Measurements from ENCODE around the gene ERMP1.

The ERMP1 gene

DNA sequence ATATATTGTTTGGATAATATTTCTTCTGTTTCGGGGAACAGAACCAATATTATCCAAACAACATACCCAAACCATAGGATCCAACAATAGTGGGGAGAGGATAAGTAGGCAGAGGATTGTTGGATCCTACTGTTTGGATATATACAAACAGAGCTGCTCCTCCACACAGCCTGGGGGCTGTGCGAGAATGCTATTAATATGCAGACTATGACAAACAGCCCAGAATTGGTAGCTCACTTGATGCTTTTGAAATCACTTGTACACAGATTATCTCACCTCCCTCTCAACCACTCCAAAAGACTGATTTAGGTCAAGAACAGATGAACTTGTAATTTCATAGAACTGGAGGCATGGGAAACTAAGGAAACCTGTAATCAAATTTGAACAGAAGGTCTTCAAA lies 33.4 kb upstream of the ERMP1 start:
- H3K9me3 ChIP-seq (ENCODE audit: control insufficient read depth, insufficient read depth, low read length) = no peaks in the 10 kb centered on the region
- no peaks in the 10 kb centered on the region for H3K4me1 ChIP-seq (ENCODE audit: control insufficient read depth, low read length)
- H3K4me2 ChIP-seq (ENCODE audit: low read length) = no peak overlapping the region
- H3F3A ChIP-seq (ENCODE audit: control insufficient read depth, insufficient read depth) = no peaks in the 10 kb centered on the region
- H3K4me3 ChIP-seq (ENCODE audit: low read length) = no peak overlapping the region
- H3K79me2 ChIP-seq (ENCODE audit: control insufficient read depth, low read length) = no peaks in the 10 kb centered on the region
- H4K20me1 ChIP-seq (ENCODE audit: control insufficient read depth, insufficient read depth, low read depth, low read length) = no peaks in the 10 kb centered on the region
- H3K27ac ChIP-seq (ENCODE audit: low read depth, low read length) = no peak overlapping the region
- H3K36me3 ChIP-seq (ENCODE audit: control insufficient read depth, low read length) = no peaks in the 10 kb centered on the region
- H3K9me2 ChIP-seq (replicated peaks; ENCODE audit: control insufficient read depth, low read length) = no peaks in the 10 kb centered on the region
- no peaks in the 10 kb centered on the region for H3K27me3 ChIP-seq (ENCODE audit: control insufficient read depth, low read length)
- TF ChIP-seq, protein P1, sequence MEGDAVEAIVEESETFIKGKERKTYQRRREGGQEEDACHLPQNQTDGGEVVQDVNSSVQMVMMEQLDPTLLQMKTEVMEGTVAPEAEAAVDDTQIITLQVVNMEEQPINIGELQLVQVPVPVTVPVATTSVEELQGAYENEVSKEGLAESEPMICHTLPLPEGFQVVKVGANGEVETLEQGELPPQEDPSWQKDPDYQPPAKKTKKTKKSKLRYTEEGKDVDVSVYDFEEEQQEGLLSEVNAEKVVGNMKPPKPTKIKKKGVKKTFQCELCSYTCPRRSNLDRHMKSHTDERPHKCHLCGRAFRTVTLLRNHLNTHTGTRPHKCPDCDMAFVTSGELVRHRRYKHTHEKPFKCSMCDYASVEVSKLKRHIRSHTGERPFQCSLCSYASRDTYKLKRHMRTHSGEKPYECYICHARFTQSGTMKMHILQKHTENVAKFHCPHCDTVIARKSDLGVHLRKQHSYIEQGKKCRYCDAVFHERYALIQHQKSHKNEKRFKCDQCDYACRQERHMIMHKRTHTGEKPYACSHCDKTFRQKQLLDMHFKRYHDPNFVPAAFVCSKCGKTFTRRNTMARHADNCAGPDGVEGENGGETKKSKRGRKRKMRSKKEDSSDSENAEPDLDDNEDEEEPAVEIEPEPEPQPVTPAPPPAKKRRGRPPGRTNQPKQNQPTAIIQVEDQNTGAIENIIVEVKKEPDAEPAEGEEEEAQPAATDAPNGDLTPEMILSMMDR (IDR thresholded peaks at IDR 0.05; ENCODE audit: low read depth, low read length, poor library complexity, severe bottlenecking) = no peak
- TF ChIP-seq EZH2phosphoT487 (IDR thresholded peaks at IDR 0.05; ENCODE audit: borderline replicate concordance, low read length) = no peak

DNA sequence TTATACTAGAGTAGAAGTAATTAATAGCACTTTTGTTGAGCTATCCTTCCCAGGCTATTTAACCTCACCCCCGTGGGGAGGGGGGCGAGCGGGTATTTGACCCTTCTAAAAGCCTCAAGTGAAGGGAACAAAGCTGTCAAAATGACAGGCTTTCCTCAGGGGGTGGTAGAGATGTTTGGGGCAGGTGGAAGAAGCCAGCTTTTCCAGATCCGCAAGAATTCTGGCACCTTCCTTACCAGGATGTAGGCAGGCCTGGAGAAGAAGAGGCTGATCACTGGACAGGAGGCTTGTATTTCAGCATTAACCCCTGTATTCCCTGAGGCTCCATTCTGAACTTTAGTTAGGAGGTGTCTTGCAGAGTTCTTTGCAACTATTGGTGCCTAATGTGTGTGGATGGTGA lies 31.5 kb upstream of the ERMP1 start:
- H3K4me3 ChIP-seq (ENCODE audit: low read length) = no peak overlapping the region
- no peak overlapping the region for H3K27ac ChIP-seq (ENCODE audit: low read depth, low read length)
- H4K20me1 ChIP-seq (ENCODE audit: control insufficient read depth, insufficient read depth, low read depth, low read length) = no peaks in the 10 kb centered on the region
- TF ChIP-seq, protein P1 (IDR thresholded peaks at IDR 0.05; ENCODE audit: low read depth, low read length, poor library complexity, severe bottlenecking) = no peak
- TF ChIP-seq EZH2phosphoT487 (IDR thresholded peaks at IDR 0.05; ENCODE audit: borderline replicate concordance, low read length) = no peak
- H3K4me2 ChIP-seq (ENCODE audit: low read length) = no peak overlapping the region
- no peaks in the 10 kb centered on the region for H3K27me3 ChIP-seq (ENCODE audit: control insufficient read depth, low read length)
- no peaks in the 10 kb centered on the region for H3K9me2 ChIP-seq (replicated peaks; ENCODE audit: control insufficient read depth, low read length)
- H3K9me3 ChIP-seq (ENCODE audit: control insufficient read depth, insufficient read depth, low read length) = no peaks in the 10 kb centered on the region
- H3K79me2 ChIP-seq (ENCODE audit: control insufficient read depth, low read length) = no peaks in the 10 kb centered on the region
- H3K4me1 ChIP-seq (ENCODE audit: control insufficient read depth, low read length) = no peaks in the 10 kb centered on the region
- H3K36me3 ChIP-seq (ENCODE audit: control insufficient read depth, low read length) = no peaks in the 10 kb centered on the region
- H3F3A ChIP-seq (ENCODE audit: control insufficient read depth, insufficient read depth) = no peaks in the 10 kb centered on the region

DNA sequence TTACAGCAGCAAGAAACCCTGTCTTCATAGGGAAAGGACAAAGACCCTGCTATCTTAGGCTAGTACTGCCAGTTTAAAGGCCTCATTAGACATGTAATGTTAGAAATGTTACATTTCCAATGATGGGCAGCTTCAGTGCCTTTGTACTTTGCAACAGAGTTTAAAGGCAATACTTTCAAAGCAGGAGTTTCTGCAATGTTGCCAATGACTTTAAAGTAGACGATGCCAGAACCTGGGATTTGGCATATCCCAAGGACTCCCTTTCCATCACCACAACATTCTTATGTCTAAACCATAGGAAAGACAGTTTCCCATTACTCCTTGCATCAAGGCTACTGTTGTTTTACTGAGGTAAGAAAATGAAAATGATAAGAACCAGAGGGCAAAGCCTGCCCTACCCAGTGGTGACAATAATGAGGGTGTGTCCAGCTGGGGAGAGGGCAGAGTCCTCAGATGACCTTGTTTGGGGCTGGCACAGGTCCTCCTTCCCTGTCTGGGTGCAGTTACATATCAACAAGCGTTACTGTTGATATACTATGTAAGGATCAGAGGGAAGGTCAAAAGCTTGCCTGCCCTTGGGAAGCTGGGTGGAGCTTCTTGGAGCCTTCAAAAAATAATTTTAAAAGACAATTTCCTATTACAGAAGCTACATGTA lies 30.3 kb upstream of the ERMP1 start:
- no peaks in the 10 kb centered on the region for H3K79me2 ChIP-seq (ENCODE audit: control insufficient read depth, low read length)
- H3K27ac ChIP-seq (ENCODE audit: low read depth, low read length) = no peak overlapping the region
- H3K4me3 ChIP-seq (ENCODE audit: low read length) = no peak overlapping the region
- H3K36me3 ChIP-seq (ENCODE audit: control insufficient read depth, low read length) = no peaks in the 10 kb centered on the region
- H3K9me2 ChIP-seq (replicated peaks; ENCODE audit: control insufficient read depth, low read length) = no peaks in the 10 kb centered on the region
- no peaks in the 10 kb centered on the region for H3F3A ChIP-seq (ENCODE audit: control insufficient read depth, insufficient read depth)
- H3K4me2 ChIP-seq (ENCODE audit: low read length) = no peak overlapping the region
- TF ChIP-seq, protein P1 (IDR thresholded peaks at IDR 0.05; ENCODE audit: low read depth, low read length, poor library complexity, severe bottlenecking) = no peak
- no peak for TF ChIP-seq EZH2phosphoT487 (IDR thresholded peaks at IDR 0.05; ENCODE audit: borderline replicate concordance, low read length)
- H3K27me3 ChIP-seq (ENCODE audit: control insufficient read depth, low read length) = no peaks in the 10 kb centered on the region
- no peaks in the 10 kb centered on the region for H4K20me1 ChIP-seq (ENCODE audit: control insufficient read depth, insufficient read depth, low read depth, low read length)
- H3K9me3 ChIP-seq (ENCODE audit: control insufficient read depth, insufficient read depth, low read length) = no peaks in the 10 kb centered on the region
- no peaks in the 10 kb centered on the region for H3K4me1 ChIP-seq (ENCODE audit: control insufficient read depth, low read length)

Data from DOHH2 (cell line).